HT-29 (cell line): ENCODE data around the gene ATP2B1. TPM values are rescaled to one million over a fixed set of nuclear protein-coding genes. Genes with fewer than 3 reads are reported as not detected.

Experiments
- DNase-seq: peaks from one replicate; pipeline ENCODE4 v3.0.0-alpha.2; 2015; ENCODE audit warnings: low spot score
- total RNA-seq: library from RNA; depleted of rRNA; stranded (reverse); fragments of >200 nt; shearing (Covaris generic); gene quantifications from 2 replicates; pipeline ENCODE4 v1.2.3, GENCODE V29; 2014

The ATP2B1 gene
- total RNA-seq, 1 experiment from 2014 or later = 19.1 TPM

DNA sequence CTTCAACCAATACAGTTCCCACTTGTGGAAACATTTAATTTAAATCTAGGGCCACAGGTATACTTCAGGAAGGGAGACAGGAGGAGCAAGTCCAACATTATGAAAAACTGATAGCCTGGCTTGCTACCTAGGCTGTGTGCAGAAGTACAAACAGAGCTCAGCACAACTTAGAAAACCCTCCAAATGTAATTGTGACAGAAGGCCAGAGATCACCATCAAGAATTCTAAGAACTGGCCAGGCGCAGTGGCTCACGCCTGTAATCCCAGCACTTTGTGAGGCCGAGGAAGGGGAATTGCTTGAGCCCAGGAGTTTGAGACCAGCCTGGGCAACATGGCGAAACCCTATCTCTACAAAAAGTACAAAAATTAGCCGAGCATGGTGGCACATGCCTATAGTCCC lies 14.1 kb downstream of the ATP2B1 start:
- no peak for DNase-seq

DNA sequence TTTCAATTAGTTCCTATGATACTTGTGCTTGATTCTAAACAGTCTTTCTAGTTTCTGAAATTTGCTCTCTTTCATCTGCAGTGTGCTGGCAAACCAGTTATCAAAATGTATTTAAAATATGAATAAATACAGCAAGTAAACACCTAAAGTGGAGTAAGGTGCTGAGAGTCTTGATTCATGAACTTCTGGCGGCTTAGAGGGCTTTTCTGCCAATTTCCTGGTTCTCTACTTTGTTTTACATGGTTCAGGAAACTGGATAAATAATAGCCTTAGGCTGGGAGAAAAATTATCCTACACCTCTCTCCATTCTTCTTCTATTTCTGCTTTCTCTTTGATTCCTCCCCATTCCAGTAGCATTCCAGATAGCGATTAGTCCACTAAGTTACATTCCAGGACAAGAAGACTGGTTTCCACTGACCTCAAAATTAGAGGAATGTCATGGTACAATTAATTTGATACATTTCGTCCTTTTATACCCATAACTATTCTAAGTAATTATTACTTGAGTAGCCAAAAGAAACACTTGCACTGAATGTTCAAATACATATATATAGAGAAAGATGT lies 14.9 kb downstream of the ATP2B1 start:
- no peak for DNase-seq

DNA sequence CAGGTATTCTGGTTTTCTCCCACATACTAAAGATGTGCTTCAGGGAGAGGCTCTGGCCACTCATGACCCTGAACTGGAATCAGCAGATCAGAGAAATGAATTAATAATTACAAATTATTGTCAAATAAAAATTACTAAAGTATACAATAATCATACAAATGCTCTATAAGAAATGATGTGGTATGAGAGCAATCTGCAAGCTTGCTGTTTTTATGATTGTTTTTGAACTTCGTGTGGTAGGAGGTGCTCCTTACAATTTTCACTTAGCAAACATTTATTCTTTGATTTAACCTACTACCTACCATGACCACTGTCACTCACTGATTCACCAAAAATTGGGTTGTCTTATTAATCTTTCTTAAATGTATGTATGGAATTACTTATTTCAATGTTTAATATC lies 16.2 kb downstream of the ATP2B1 start:
- no peak for DNase-seq

DNA sequence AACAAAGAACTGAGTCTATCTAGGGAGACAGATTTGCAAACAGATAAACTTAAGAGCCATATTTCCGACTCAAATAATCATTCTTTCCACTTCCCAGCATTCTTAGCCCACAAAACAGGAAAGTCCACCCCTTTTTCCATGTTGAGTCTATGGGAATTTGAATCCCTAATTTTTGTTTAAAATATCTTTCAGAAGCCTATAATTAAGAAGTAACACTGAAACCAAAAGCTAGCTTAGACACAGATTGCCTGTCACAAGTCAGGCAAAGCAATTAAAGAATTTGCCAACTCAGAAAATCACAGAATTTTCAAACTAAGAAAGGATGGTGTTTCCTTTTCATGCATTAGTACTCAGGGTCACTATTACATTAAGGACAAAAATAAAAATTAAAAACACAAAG lies 17.0 kb downstream of the ATP2B1 start:
- no peak for DNase-seq

DNA sequence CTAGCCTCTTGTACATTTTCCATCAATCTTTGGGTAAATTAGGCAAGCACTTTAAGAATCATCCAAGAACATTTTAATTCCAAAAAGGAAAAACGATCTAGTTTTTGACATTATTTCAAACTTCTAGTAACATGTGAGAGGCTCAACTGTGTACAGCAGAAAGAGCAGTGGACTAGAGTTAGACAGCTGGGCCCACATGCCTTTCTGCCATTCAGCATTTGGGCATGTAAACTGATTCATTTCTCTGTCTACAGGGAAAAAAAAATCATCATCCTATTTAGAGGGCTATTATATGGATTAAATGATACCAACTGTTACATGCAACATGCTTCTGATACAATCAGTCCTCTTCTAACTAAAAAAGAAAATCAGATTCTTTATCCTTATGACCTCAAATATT lies 17.7 kb downstream of the ATP2B1 start:
- no peak for DNase-seq

DNA sequence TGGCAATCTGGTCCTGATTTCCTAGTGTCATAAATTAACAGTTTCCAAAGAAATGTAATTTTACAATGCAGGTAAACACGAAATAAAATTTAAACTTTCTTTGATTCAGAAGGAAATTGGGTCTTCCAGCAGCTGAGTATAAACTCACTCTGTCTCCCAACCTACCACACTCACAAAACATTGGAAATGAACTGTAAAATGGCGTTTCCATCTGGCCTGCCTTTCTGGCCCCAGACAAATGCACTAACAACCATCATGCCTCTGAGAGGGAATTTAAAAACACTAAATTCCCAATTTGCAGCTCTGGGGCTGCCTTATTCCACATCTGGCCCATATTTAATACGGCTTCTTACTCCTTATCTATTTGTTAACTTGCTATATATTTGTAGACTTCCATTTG lies 19.3 kb downstream of the ATP2B1 start:
- DNase-seq = no peak

DNA sequence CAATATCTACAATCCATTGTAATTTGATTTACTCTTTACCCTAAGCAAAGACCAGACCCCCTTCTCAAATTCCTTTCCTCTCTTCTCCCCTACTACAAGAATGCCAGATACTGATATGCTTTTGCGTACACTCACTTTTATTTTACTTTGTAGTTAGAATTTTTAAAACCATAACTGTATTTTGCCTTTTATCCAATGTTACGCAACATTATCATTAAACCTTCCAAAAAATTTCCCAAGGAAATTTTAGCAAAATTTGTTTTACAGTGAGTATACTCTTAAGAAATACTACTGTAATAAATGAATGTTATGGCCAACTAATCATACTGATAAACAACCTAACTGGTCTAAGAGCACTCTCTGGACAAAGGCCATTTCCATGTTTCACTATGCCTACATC lies 22.3 kb downstream of the ATP2B1 start:
- DNase-seq = no peak

DNA sequence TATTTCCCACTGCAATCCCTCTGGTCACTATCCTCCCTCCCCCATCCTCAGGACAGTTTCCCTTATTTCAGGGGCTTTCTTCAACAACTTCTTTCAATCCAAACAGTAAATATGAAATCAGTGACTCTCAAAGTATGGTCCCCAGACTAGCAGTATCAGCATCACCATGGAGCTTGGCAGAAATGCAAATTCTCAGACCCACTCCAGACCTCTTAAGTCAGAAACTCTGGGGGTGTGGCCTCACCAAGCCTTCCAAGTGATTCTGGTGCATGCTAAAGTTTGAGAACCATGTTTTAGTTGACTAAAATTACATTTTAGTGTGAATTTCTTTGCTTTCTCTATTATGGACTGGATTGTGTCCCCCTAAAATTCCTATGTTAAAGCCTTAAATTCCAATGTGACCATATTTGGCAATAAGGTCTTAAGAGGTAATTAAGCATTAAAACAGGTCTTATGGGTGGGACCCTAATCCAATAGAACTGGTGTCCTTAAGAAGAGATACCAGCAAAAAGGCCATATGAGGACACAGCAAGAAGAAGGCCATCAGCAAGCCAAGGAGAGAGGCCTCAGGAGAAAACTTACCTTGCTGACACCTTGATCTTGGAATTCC lies 23.2 kb downstream of the ATP2B1 start:
- no peak for DNase-seq

DNA sequence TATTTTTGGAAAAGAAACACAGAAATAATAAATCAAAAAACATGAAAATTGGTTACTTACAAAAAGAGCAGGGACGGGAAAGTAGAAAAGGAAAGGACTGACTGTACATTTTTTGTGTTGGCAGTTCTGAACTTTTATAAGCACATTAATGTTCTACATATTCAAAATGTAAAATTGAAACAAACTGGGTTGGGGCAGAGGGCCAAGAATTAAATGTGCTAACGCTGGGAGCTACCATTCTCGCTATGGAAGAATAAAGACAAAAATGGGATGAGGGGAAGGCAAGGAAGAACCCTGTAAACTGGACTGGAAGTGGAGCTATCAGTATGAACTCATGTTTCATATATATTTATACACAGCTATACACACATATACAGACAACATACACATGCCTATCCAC lies 24.5 kb downstream of the ATP2B1 start:
- no peak for DNase-seq

DNA sequence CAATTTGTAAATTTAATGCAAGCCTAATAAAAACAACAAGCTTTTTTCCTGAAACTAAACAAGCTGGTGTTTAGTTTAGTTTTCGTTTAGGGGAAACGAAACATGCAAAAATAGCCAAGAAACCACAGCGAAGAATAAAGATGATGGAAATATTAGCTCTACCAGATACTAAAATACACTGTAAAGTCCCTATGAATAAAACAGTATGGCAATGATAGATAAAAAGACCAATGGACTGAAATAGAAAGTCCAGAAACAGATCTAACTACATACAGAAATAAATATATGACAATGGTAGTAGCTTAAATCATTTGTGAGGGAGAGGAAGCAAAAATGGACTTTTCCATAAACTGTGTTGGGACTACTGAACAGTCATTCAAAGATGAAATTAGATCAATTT lies 26.4 kb downstream of the ATP2B1 start:
- DNase-seq = no peak

DNA sequence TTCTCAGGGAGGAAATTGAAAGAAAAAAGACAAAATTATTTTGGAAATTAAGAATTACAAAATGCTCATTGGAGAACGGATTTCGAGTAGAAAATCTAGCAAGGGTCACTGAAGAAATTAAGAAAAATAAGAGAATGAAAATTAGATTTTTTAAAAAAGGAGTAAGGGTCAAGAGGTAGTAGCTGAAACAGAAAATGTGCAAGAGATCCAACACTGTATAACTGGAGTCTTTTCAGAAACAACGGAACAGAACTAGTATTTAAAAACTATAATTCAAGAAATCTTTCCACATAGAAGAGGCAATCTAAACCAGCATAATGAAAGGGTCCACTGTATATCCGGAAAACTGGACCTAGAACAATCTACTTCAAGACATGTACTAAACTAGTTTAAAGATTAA lies 28.2 kb downstream of the ATP2B1 start:
- no peak for DNase-seq

DNA sequence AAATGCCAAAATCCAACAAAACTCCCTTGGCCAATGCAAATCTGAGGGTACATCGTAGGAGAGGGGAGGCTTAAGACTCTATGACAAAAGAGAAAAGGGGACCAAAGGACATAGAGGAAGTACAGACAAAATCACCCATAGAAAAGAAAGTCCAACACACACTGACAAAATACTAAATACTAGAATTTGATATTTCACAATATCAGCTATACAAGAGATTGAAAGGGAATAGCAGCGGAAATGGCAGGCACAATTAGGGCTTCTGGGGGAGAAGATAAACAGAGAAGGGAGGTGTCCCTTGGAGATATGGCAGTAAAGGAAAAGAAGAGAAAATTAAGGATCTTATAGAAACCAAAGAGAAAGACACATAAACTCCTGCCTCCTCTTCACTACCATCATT lies 29.0 kb downstream of the ATP2B1 start:
- no peak for DNase-seq

DNA sequence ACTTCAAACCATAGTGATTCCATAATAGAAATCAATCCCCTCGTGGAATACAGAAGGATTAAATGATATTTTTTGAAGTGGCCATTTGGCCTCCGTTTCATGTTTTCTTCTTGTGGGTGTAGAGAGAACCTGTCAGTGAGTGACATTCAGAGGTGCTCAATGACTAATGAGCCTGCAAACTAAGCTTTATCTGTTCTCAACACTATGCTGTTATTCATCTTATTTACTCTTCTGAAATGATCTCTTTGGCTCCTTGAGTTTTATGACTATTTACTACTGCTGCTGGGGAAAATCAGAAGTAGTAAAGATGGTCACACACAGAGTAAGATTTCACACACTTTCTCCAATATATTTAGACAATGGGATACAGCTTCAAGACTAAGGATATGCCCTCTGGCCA lies 30.4 kb downstream of the ATP2B1 start:
- no peak for DNase-seq

DNA sequence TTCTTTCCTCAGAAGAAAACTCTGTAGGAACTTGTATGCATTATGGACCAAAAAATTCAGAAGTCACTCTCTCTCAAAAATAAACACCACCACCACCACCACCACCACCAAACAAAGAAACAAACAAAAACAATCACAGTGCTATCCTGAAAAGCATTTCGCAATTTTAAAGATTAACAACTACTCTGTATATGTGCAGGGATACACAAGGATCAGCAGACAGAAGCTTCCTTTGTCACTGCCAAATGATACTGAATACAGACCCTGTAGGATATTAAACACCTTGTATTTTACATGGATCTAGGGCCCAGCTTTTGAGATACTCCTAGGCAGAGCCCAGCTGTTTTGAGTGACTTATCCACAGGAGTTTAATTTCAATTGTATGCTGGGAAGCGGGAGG lies 31.7 kb downstream of the ATP2B1 start:
- no peak for DNase-seq

DNA sequence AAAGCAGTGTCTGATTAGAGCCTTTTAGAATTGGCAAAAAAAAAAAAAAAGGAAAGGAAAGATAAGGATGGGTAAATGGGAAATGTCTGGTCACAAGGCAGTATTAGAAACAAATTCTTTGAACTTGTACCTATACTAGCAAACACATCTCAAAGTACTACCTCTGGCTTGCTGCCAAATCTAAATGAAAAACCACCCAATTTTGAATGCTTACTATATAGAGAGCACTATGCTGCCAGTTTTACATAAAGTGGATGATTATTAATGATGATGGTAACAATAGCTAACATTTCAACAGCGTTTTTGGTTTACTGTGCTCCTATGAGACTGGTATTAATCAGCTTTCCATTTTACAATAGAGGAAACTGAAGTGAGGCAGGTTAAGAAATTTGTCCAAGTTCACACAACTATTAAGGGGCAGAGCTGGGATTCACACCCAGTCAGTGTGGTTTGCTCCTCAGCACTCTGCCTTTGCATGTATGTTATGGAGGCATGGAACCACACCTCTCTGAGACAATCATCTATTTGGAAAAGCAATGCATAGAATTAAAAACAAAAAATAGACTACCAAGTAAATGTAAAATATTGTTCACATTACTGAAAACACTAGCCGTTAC lies 34.2 kb downstream of the ATP2B1 start:
- no peak for DNase-seq

DNA sequence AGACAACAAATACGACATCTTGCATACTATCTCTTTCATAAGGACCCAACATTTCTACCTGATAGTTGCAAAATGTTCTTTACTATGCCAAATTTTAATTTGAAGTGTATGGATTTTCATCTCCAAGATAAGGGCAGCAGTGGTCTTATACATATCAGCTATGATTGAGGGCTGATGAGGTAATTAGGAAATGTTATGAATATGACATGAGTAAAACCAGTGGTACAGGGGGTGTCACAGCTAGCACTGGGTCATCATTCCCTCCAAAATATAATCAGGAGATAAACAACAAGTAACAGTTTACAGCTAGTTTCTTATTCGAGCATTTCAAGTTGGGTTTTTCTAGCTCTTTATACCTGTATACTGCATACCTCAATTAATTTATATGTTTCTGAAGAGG lies 35.0 kb downstream of the ATP2B1 start:
- no peak for DNase-seq

DNA sequence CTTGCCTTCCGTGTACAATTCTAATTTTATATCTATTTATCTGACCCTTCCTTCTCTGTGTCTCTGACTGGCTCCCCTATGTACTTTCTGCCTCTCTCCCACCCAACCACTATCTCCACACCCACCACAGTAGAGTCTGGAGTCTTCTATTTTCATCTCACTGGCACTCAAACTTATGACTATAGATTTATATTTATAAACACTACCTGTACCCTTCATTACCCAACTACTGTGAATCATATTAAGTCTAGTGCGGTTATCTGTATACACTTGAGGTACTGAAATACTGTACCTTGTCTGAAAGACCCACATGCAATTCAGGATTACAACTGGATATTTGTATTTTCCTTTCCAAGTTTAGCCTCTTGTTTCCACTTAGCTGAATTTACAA lies 36.1 kb downstream of the ATP2B1 start:
- DNase-seq = no peak

DNA sequence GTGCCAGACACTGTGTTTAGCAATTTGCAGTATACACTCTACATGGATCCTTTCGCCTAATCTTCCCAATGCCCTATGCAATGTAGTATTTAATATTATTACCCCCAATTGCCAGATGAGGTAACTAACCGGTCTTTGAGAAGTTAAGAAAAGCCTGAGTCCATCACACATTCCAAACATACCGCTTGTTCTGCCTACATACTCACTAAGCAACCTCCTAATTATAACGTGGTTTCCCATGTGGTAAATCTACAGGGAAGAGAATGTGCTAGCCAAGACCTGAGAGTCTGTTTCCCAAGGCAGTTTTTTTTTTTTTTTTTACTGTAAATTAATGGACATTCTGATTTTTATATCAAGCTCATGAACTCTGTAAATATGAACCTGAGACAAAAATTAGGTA lies 37.2 kb downstream of the ATP2B1 start:
- no peak for DNase-seq

DNA sequence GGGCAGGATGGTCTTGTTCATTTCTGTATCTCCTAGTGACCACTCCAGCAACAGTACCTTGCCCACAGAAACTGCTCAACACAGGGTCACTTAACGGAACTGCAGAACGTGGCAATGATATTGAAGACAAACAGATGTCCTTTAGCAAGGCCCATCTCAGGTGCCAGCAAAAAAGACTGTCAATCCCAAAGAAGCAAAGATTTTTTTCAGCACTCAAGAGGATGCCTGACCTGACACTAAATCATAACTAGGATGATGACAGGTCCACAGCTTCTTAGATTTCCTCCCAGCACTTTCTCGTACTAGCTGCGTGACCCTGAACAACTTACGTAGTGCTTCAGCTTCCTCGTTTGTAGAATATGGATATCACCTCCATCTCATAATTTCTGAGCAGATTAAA lies 39.4 kb downstream of the ATP2B1 start:
- no peak for DNase-seq

DNA sequence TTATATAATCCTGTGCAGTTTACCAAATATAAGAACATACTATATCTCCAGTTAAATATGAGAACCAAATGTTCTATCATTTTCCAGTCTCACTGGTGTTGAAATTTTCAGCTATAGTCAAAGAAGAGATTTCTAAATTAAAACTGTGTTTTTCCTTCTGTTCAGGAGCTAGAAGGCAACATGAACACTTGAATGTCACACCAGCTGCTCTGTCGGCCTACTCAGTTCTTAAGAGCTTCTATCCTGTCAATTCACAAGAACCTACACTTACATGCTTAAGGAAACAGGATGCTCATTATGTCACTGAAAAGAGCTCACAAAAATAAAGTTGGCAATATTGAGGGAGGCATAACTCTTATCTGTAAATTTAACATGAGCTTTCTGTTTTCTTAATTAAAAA lies 43.1 kb downstream of the ATP2B1 start:
- no peak for DNase-seq

DNA sequence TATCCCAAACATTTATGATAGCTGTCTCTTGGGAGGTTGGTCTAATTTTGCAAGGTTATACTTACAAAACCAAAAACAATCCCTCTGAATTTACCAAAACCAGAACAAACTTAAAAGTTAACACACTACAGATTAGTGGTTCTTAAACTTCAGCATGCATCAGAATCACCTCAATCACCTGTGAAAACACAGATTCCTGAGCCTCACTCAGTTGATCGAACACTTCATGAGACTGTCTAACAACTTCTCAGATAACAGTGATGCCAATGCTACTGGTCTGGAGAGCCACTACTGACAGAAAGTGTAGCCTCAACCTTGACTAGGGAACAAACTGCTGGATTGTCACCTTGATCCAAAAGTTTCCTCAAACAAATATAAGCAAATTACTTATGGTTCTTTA lies 44.2 kb downstream of the ATP2B1 start:
- DNase-seq = no peak

DNA sequence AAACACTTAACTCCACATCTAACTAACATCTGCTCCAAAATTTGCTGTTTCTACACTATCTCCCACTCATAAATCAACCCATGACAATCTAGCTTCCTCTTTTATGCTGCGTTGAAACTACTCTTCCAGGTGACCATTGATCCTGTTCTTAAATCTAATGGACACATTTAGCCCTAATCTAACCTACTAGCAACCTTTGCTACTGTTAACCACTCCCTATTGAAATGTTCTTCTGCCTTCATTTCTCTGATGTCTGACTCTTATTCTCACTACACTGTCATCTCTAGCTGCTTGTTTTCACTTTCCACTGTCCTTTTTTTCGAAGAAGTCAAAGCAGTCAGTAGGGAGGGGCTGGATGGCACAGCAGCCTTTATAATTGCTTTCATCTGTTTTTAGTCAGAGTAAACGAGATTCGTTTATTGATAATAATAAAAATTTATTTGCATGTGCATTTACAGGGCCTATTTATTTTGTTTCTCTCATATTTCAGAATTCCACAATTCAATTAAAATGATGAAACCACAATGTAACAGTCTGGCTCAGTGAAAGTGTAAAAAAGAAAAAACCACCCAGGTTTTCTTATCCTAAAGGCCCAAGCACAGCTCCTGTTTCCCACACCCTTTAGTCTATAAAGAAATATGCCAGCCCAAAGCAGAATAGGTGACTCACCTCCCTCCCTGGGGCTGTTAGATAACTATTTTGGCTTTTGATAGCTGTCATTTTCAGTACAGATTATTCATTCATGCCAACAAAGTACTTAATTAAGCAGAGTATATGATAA lies 44.9 kb downstream of the ATP2B1 start:
- DNase-seq = no peak

DNA sequence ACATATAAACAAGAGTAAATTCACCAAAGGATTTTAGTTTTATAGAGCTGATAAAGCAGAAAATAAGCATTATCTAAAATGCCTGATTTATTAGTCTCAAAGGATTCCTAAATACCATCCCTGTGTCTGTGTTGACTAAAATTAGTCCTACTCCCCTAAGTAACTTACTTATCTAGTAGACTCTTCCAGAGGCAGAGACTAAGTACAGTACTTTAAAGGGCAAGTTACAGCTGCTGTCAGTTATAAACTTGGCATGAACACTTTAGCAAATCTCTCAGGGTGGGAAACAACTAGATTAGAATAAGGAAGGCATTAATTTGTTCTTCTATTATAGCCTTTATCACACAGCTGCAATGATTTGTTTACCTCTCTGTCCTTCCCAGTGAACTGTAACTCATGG lies 46.0 kb downstream of the ATP2B1 start:
- DNase-seq = no peak
